Measurements from ENCODE around the gene MAML2.

The MAML2 gene

GRCh38 chr11:96019281-96019680 is 323.7 kb downstream of the MAML2 start:
- Histone ChIP-seq H3K27ac (ENCODE audit: poor library complexity, severe bottlenecking) (no peak overlapping the region), H3K27me3 (ENCODE audit: insufficient read depth, poor library complexity, severe bottlenecking) (no peaks in the 10 kb centered on the region), H3K4me1 (ENCODE audit: insufficient read depth, poor library complexity, severe bottlenecking) (no peaks in the 10 kb centered on the region), H3K4me3 (ENCODE audit: severe bottlenecking) (no peak overlapping the region), H3K36me3 (ENCODE audit: low read depth) (no peaks in the 10 kb centered on the region), H3K9me3 (ENCODE audit: severe bottlenecking) (no peaks in the 10 kb centered on the region)
- no peak for ATAC-seq (ENCODE audit: low read depth)
- no peak for DNase-seq (ENCODE audit: low spot score)
- no peak for TF ChIP-seq CTCF (IDR thresholded peaks at IDR 0.05; ENCODE audit: poor library complexity, severe bottlenecking)

- DNase-seq (ENCODE audit: low spot score), result no peak
- TF ChIP-seq CTCF (IDR thresholded peaks at IDR 0.05; ENCODE audit: poor library complexity, severe bottlenecking), result no peak
- no peaks in the 10 kb centered on the region for H3K27me3 ChIP-seq (ENCODE audit: insufficient read depth, poor library complexity, severe bottlenecking)
Measured at GRCh38 chr11:96017856-96018255, 325.1 kb downstream of the MAML2 start.

DNA sequence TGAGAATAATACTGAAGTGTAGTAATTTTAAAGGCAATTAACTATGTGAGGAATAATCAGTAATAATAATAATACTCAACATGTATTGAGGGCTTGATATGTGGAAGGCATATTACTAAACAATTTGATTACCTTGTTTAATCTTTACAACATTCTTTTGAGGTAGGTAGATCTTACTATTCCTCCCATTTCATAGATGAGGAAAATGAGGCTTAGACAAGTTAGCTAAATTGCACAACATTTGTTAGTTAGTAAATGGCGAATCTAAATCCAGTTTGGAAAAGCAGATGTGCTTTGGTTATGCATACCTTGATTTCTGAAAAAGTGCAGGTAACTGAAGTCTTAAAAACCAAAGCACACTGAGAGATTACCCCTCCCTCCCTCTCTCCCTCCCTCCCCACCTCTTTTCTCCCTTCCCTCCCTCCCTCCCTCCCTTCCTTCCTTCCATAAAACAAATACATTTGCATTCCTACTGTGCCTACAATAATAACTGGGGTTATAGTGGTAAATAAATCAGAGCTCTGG is 326.0 kb downstream of the MAML2 start:
- TF ChIP-seq CTCF (IDR thresholded peaks at IDR 0.05; ENCODE audit: poor library complexity, severe bottlenecking), result no peak
- ATAC-seq (ENCODE audit: low read depth) (no peak), DNase-seq (ENCODE audit: low spot score) (no peak)
- Histone ChIP-seq H3K4me3 (ENCODE audit: severe bottlenecking) (no peak overlapping the region), H3K36me3 (ENCODE audit: low read depth) (no peaks in the 10 kb centered on the region), H3K27me3 (ENCODE audit: insufficient read depth, poor library complexity, severe bottlenecking) (no peaks in the 10 kb centered on the region), H3K9me3 (ENCODE audit: severe bottlenecking) (no peaks in the 10 kb centered on the region), H3K4me1 (ENCODE audit: insufficient read depth, poor library complexity, severe bottlenecking) (no peaks in the 10 kb centered on the region), H3K27ac (ENCODE audit: poor library complexity, severe bottlenecking) (no peak overlapping the region)

More at GRCh38 chr11:96017856-96018255, 325.1 kb downstream of the MAML2 start:
- no peaks in the 10 kb centered on the region for H3K9me3 ChIP-seq (ENCODE audit: severe bottlenecking)
- no peak for ATAC-seq (ENCODE audit: low read depth)
- H3K4me1 ChIP-seq (ENCODE audit: insufficient read depth, poor library complexity, severe bottlenecking), result no peaks in the 10 kb centered on the region
- H3K4me3 ChIP-seq (ENCODE audit: severe bottlenecking), result no peak overlapping the region
- no peaks in the 10 kb centered on the region for H3K36me3 ChIP-seq (ENCODE audit: low read depth)
- no peak overlapping the region for H3K27ac ChIP-seq (ENCODE audit: poor library complexity, severe bottlenecking)

- ATAC-seq (ENCODE audit: low read depth) (no peak), DNase-seq (ENCODE audit: low spot score) (no peak)
- Histone ChIP-seq H3K27me3 (ENCODE audit: insufficient read depth, poor library complexity, severe bottlenecking) (no peaks in the 10 kb centered on the region), H3K4me3 (ENCODE audit: severe bottlenecking) (no peak overlapping the region), H3K9me3 (ENCODE audit: severe bottlenecking) (no peaks in the 10 kb centered on the region), H3K27ac (ENCODE audit: poor library complexity, severe bottlenecking) (no peak overlapping the region), H3K4me1 (ENCODE audit: insufficient read depth, poor library complexity, severe bottlenecking) (no peaks in the 10 kb centered on the region), H3K36me3 (ENCODE audit: low read depth) (no peaks in the 10 kb centered on the region; the same call in 1 of the 2 replicates)
- TF ChIP-seq CTCF (IDR thresholded peaks at IDR 0.05; ENCODE audit: poor library complexity, severe bottlenecking), result no peak
Measured at GRCh38 chr11:96015906-96016565, 327.0 kb downstream of the MAML2 start.

DNA sequence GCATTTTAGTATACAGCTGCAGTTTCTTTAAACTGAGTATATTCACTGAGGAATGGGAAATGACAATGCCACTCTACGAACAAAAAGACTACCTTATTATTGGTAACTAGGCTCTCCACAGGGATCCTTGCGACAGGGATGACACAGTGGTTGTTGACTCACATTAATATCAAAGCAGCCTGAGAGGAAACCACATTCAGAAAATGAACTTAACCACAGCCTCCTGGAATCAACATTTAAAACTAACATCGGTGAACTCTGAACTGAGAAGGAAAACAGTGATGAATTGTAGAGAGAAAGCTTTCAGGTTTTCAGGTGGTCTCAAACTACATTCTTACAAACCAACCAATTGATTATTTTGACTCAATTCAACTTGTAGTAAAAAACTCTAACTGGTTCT is 328.8 kb downstream of the MAML2 start:
- no peak overlapping the region for H3K4me3 ChIP-seq (ENCODE audit: severe bottlenecking)
- no peaks in the 10 kb centered on the region for H3K9me3 ChIP-seq (ENCODE audit: severe bottlenecking)
- no peaks in the 10 kb centered on the region for H3K4me1 ChIP-seq (ENCODE audit: insufficient read depth, poor library complexity, severe bottlenecking)
- TF ChIP-seq CTCF (IDR thresholded peaks at IDR 0.05; ENCODE audit: poor library complexity, severe bottlenecking), result no peak
- no peak overlapping the region for H3K27ac ChIP-seq (ENCODE audit: poor library complexity, severe bottlenecking)
- no peak for ATAC-seq (ENCODE audit: low read depth)
- H3K27me3 ChIP-seq (ENCODE audit: insufficient read depth, poor library complexity, severe bottlenecking), result no peaks in the 10 kb centered on the region
- DNase-seq (ENCODE audit: low spot score), result no peak
- H3K36me3 ChIP-seq (ENCODE audit: low read depth), result no peaks in the 10 kb centered on the region; the same call in 1 of the 2 replicates

All from RWPE2 (cell line).